K562 (cell line): Measurements from ENCODE around the gene BCAS3. TPM values are rescaled to one million over a fixed set of nuclear protein-coding genes. Genes with fewer than 3 reads are reported as not detected.

Source experiments
- ATAC-seq: fragments of 200-7000 bp; cut with Tn5 transposase; 3 replicates; pipeline ENCODE4 v1.9.1; 2020; ENCODE audit warnings: moderate library complexity
- BruUV-seq: library from RNA; stranded (reverse); fragments of 400-500 nt; replicated peaks from 2 replicates; lab custom pipeline; 2021; lab: Mats Ljungman, UMichigan
- CTCF ChIA-PET: fragments of 300-600 bp; formaldehyde crosslinking; extraction: SDS; loops from one replicate; lab custom pipeline; 2021; ENCODE audit warnings: low intra/inter-chr PET ratio; lab: Yijun Ruan, JAX
- POLR2A ChIA-PET: fragments of 300-600, 350-650 bp; sonication (Branson Sonifier 250); formaldehyde crosslinking; extraction: SDS; loops from one replicate; lab custom pipeline; 2021; ENCODE audit warnings: antibody characterized with exemption, inconsistent platforms; lab: Yijun Ruan, JAX
- DNase-seq, 4 experiments: peaks; one replicate each; pipeline versions ENCODE4 v3.0.0 to v3.0.0-alpha.2; 2011 to 2018; ENCODE audit warnings: low spot score in 3 of 4, mixed read lengths in 3 of 4; ENCODE audit errors: extremely low read depth in 1 of 4
- FAIRE-seq: peaks from 2 replicates; lab custom pipeline; 2011; peaks lifted over from hg19 to GRCh38; lab: Jason Lieb, UNC
- H2AFZ ChIP-seq: 2 replicates; pipeline ENCODE4 v1.6.0; 2011; ENCODE audit warnings: low read depth, low read length, control low read depth, inconsistent platforms
- H3K27ac ChIP-seq: fragments of 200-600 bp; 3 replicates; pipeline ENCODE4 v1.8.0; 2011; ENCODE audit warnings: low read depth, mild to moderate bottlenecking, control low read depth, inconsistent platforms, low read length, moderate library complexity, mixed read lengths; ENCODE audit errors: extremely low read depth
- H3K27me3 ChIP-seq, 2 experiments: fragments of 300-600 bp in 1 of 2; 2 replicates in 1 of 2; 3 replicates in 1 of 2; pipeline versions ENCODE4 v1.6.0 to v1.8.0; 2011; ENCODE audit warnings: inconsistent platforms in 2 of 2, low read length in 2 of 2, mild to moderate bottlenecking in 1 of 2, mixed read lengths in 1 of 2, moderate library complexity in 1 of 2; ENCODE audit not compliant: control insufficient read depth in 2 of 2, insufficient read depth in 2 of 2
- H3K36me3 ChIP-seq: fragments of 300-600 bp; 3 replicates; pipeline ENCODE4 v1.8.0; 2011; ENCODE audit warnings: mild to moderate bottlenecking, low read length, inconsistent platforms; ENCODE audit not compliant: control insufficient read depth, insufficient read depth
- H3K4me1 ChIP-seq, 2 experiments: fragments of 200-600 bp in 1 of 2; replicated peaks in 1 of 2; 2 replicates in 1 of 2; 3 replicates in 1 of 2; pipeline versions ENCODE4 v1.5.1 to v1.8.0; 2011; ENCODE audit warnings: inconsistent platforms in 2 of 2, low read length in 2 of 2, mild to moderate bottlenecking in 1 of 2, mixed read lengths in 1 of 2, moderate library complexity in 1 of 2; ENCODE audit not compliant: control insufficient read depth in 2 of 2, insufficient read depth in 2 of 2
- H3K4me2 ChIP-seq: 2 replicates; pipeline ENCODE4 v1.6.1; 2011; ENCODE audit warnings: low read length, control low read depth, inconsistent platforms, mixed read lengths; ENCODE audit not compliant: insufficient read depth
- H3K4me3 ChIP-seq: fragments of 200-600 bp; sonication (generic), shearing (Covaris generic); 2 replicates; pipeline ENCODE4 v1.5.1; 2016; ENCODE audit warnings: control low read depth, inconsistent platforms
- H3K79me2 ChIP-seq: fragments of 200-600 bp; 3 replicates; pipeline ENCODE4 v1.8.0; 2011; ENCODE audit warnings: low read length, inconsistent platforms; ENCODE audit not compliant: control insufficient read depth, insufficient read depth
- H3K9ac ChIP-seq, 2 experiments: 2 replicates each; pipeline versions ENCODE4 v1.6.0 to v1.6.1; 2011; ENCODE audit warnings: low read depth in 2 of 2, low read length in 2 of 2, control low read depth in 1 of 2, inconsistent platforms in 1 of 2, mild to moderate bottlenecking in 1 of 2, mixed read lengths in 1 of 2; ENCODE audit not compliant: insufficient read depth in 1 of 2
- H3K9me1 ChIP-seq: one replicate; pipeline ENCODE4 v1.6.0; 2011; ENCODE audit warnings: inconsistent platforms, mild to moderate bottlenecking, low read length, moderate library complexity; ENCODE audit not compliant: control insufficient read depth, insufficient read depth
- H3K9me3 ChIP-seq: replicated peaks from 2 replicates; pipeline ENCODE4 v1.5.1; 2011; ENCODE audit warnings: low read depth, low read length, inconsistent platforms; ENCODE audit not compliant: control insufficient read depth, insufficient read depth
- H4K20me1 ChIP-seq: replicated peaks from 2 replicates; pipeline ENCODE4 v1.6.1; 2011; ENCODE audit warnings: low read length, inconsistent platforms, mixed read lengths; ENCODE audit not compliant: control insufficient read depth, insufficient read depth
- ARID1B ChIP-seq: fragments of 450-650 bp; IDR thresholded peaks from 2 replicates; pipeline ENCODE4 v1.6.1; 2016; ENCODE audit warnings: antibody characterized with exemption, mild to moderate bottlenecking, inconsistent platforms
- E2F4 ChIP-seq: sonication (generic); formaldehyde crosslinking; IDR thresholded peaks from 2 replicates; pipeline ENCODE4 v1.8.0; 2022; ENCODE audit warnings: mild to moderate bottlenecking, low read depth, missing genetic modification reagents
- HDAC3 ChIP-seq: fragments of 450-650 bp; IDR thresholded peaks from 2 replicates; pipeline ENCODE4 v1.6.1; 2018; ENCODE audit warnings: borderline replicate concordance, mild to moderate bottlenecking, moderate library complexity; ENCODE audit not compliant: partially characterized antibody
- HNRNPK ChIP-seq: fragments of 200-400 bp; formaldehyde crosslinking; IDR thresholded peaks from one replicate; pipeline ENCODE4 v1.6.1; 2018; ENCODE audit warnings: mild to moderate bottlenecking, low read depth, low read length; ENCODE audit not compliant: poor library complexity, severe bottlenecking
- NFIX ChIP-seq: fragments of 250-450 bp; sonication (Bioruptor Pico); IDR thresholded peaks from 2 replicates; pipeline ENCODE4 v1.4.0; 2020; ENCODE audit warnings: low read depth, mild to moderate bottlenecking, moderate library complexity
- USF1 ChIP-seq: sonication (generic); formaldehyde crosslinking; IDR thresholded peaks from 2 replicates; pipeline ENCODE4 v1.9.0; 2022; ENCODE audit warnings: mild to moderate bottlenecking, missing genetic modification reagents
- ZNF445 ChIP-seq: fragments of 250-450 bp; sonication (Bioruptor Pico); IDR thresholded peaks from 2 replicates; pipeline ENCODE4 v1.4.0; 2020; ENCODE audit warnings: low read depth, mild to moderate bottlenecking, moderate library complexity
- ZNF717 ChIP-seq: fragments of 250-450 bp; sonication (Bioruptor Pico); IDR thresholded peaks from 2 replicates; pipeline ENCODE4 v1.5.0; 2021
- whole genome bisulfite sequencing: fragments of 100-300 bp; shearing (Covaris generic); methylation state at CpG from one replicate; pipeline ENCODE4 v1.1.6; 2016; ENCODE audit warnings: low coverage, mixed read lengths; ENCODE audit not compliant: insufficient coverage; ENCODE audit errors: missing lambda C conversion rate; 5-methylcytosine and 5-hydroxymethylcytosine counted together
- in situ Hi-C: fragments of 300-500 bp; cut with MboI; formaldehyde crosslinking; loops from 4 replicates; pipeline ENCODE4 v1.15.0; 2018; ENCODE audit warnings: inconsistent platforms, mixed read lengths
- intact Hi-C: fragments of 100-400 bp; cut with micrococcal nuclease; formaldehyde crosslinking; loops from 2 replicates; pipeline ENCODE4 v1.14.2; 2022
- polyA plus RNA-seq, 8 experiments: library from polyadenylated mRNA; depleted of rRNA in 4 of 8; stranded (reverse) in 5 of 8; unstranded in 3 of 8; fragments of >200 nt; fragmentation: Nextera tagmentation in 2 of 8; fragmentation: Illumina TruSeq in 1 of 8; extraction: Ambion mirVana in 2 of 8; extraction: Trizol in 1 of 8; gene quantifications; 2 replicates each; pipeline versions ENCODE4 v1.2.1 to v1.2.3, GENCODE V29; 2011 to 2014; ENCODE audit warnings: inconsistent platforms in 1 of 8, missing spikeins in 1 of 8
- total RNA-seq, 7 experiments: library from RNA; depleted of rRNA in 6 of 7; stranded (reverse); fragments of >200 nt in 6 of 7; fragmentation: Illumina TruSeq in 2 of 7; extraction: Trizol in 2 of 7; gene quantifications; 2 replicates each; pipeline versions ENCODE4 v1.2.1 to v1.2.3, GENCODE V29; 2011 to 2021; ENCODE audit warnings: low replicate concordance in 1 of 7

Gene BCAS3
- total and polyA plus RNA-seq, 9 of the 15 experiments (the other 6 are each of a cell fraction or from before 2014, with no cell fraction given), result 1.9 to 5.5 (median 3.5) TPM

- in situ Hi-C loops (no loop called here), intact Hi-C loops (no loop called here)
- ATAC-seq, result no peak
- ChIA-PET POLR2A (interaction anchor here (0.7 kb wide), 1 partner anchor 22 kb away, joined by 3 read pairs; no protein-coding TSS in a partner anchor), CTCF (no interaction called here)
- Histone ChIP-seq H3K27ac (no peak overlapping the region), H2AFZ (no peak overlapping the region), H3K36me3 (no peaks in the 10 kb centered on the region), H3K9ac (no peak overlapping the region), H3K4me3 (no peak overlapping the region), H3K27me3 (peaks cover 14 to 35% of the 10 kb centered on the region in 2 experiments), H3K4me1 (no peaks in the 10 kb centered on the region), H3K9me3 (no peaks in the 10 kb centered on the region), H4K20me1 (no peaks in the 10 kb centered on the region; the same call in 1 of the 2 replicates), H3K79me2 (no peaks in the 10 kb centered on the region), H3K4me2 (no peak overlapping the region), H3K9me1 (no peaks in the 10 kb centered on the region)
- TF ChIP-seq HNRNPK (no peak), NFIX (CRISPR knock-in tag) (0 out of 2 replicates have a peak, but pooled peaks have one; percentile 17)
- 5% methylated on average over 2 of the region's 2 CpGs for WGBS
- no peak for DNase-seq
- no TSS peak for BruUV-seq
- no peak for FAIRE-seq
Observed at GRCh38 chr17:61331178-61331577, 653.5 kb downstream of the BCAS3 start.

GRCh38 chr17:61331886-61332285, 654.2 kb downstream of the BCAS3 start:
- Histone ChIP-seq H3K36me3 (no peaks in the 10 kb centered on the region), H3K4me3 (no peak overlapping the region), H3K9me3 (no peaks in the 10 kb centered on the region), H2AFZ (no peak overlapping the region), H3K27ac (no peak overlapping the region), H3K79me2 (no peaks in the 10 kb centered on the region), H3K4me1 (no peaks in the 10 kb centered on the region), H3K4me2 (no peak overlapping the region), H3K9ac (no peak overlapping the region), H4K20me1 (no peaks in the 10 kb centered on the region; the same call in 1 of the 2 replicates), H3K27me3 (peaks cover 14 to 42% of the 10 kb centered on the region in 2 experiments), H3K9me1 (no peaks in the 10 kb centered on the region)
- BruUV-seq, result no TSS peak
- ChIA-PET POLR2A (no interaction called here), CTCF (no interaction called here)
- TF ChIP-seq ZNF445 (no peak), E2F4 (no peak), HDAC3 (no peak), USF1 (CRISPR knock-in tag) (no peak), ZNF717 (CRISPR knock-in tag) (no peak), ARID1B (no peak)
- in situ Hi-C loops, result no loop called here
- intact Hi-C loops, result no loop called here
- DNase-seq, result no peak
- FAIRE-seq, result no peak
- under 1% methylated on average over 9 of the region's 9 CpGs for WGBS
- no peak for ATAC-seq
